NCI-H2107 treated with DMSO at 0.1 percent for 48 hours (cell line): ENCODE data around the gene OR1I1.
A peak's percentile ranks its signal among the peaks of the same experiment; 100 is the strongest.
"Not testable (repeated sequence)": the region's sequence is repeated elsewhere in the genome, so short reads cannot be mapped to it uniquely, and the experiment has no call there.

Experiments
- DNase-seq: peaks from one replicate; lab custom pipeline; 2025; ENCODE audit not compliant: unreplicated experiment; lab: John Stamatoyannopoulos, UW

The OR1I1 gene

GRCh38 chr19:15097980-15098379 is 16.0 kb downstream of the OR1I1 start:
- DNase-seq = not testable (repeated sequence)

GRCh38 chr19:15098460-15098859 is 16.4 kb downstream of the OR1I1 start:
- no peak for DNase-seq

- DNase-seq = no peak
Observed at GRCh38 chr19:15099017-15099582, 17.1 kb downstream of the OR1I1 start.

GRCh38 chr19:15101479-15102082 is 19.6 kb downstream of the OR1I1 start:
- peak; percentile 5 for DNase-seq

- DNase-seq = no peak
Observed at GRCh38 chr19:15104003-15104402, 22.0 kb downstream of the OR1I1 start.

- no peak for DNase-seq
Observed at GRCh38 chr19:15104411-15104810, 22.4 kb downstream of the OR1I1 start.

GRCh38 chr19:15105044-15105443 is 23.0 kb downstream of the OR1I1 start:
- no peak for DNase-seq

- DNase-seq = no peak
Observed at GRCh38 chr19:15107061-15108010, 25.3 kb downstream of the OR1I1 start, which contains the start of gene SYDE1. Gene SYDE1 (plus strand): TSS chr19:15107401. CDS start chr19:15107434, 33 bp downstream.

GRCh38 chr19:15108145-15108844 is 26.3 kb downstream of the OR1I1 start:
- DNase-seq = no peak

GRCh38 chr19:15108845-15109767 is 27.1 kb downstream of the OR1I1 start:
- no peak for DNase-seq

GRCh38 chr19:15109768-15110417 is 27.9 kb downstream of the OR1I1 start:
- DNase-seq = no peak

GRCh38 chr19:15110418-15110815 is 28.4 kb downstream of the OR1I1 start:
- no peak for DNase-seq

- no peak for DNase-seq
Observed at GRCh38 chr19:15111758-15112157, 29.7 kb downstream of the OR1I1 start.

- DNase-seq = no peak
Observed at GRCh38 chr19:15112385-15112784, 30.4 kb downstream of the OR1I1 start.

- DNase-seq = no peak
Observed at GRCh38 chr19:15113245-15114152, 31.5 kb downstream of the OR1I1 start.

GRCh38 chr19:15114153-15114540 is 32.1 kb downstream of the OR1I1 start:
- DNase-seq = no peak

GRCh38 chr19:15115080-15115479 is 33.1 kb downstream of the OR1I1 start:
- no peak for DNase-seq

- DNase-seq = no peak
Observed at GRCh38 chr19:15115762-15116615, 34.0 kb downstream of the OR1I1 start.
